GM19035 (cell line): ENCODE measurements around the gene TAAR1.
"Not testable (repeated sequence)": the region's sequence is repeated elsewhere in the genome, so short reads cannot be mapped to it uniquely, and the experiment has no call there.

Experiments
- ATAC-seq: cut with Tn5 transposase; IDR thresholded peaks from one replicate; pipeline ENCODE4 v1.9.1; 2021; ENCODE audit not compliant: unreplicated experiment

TAAR1 gene, protein sequence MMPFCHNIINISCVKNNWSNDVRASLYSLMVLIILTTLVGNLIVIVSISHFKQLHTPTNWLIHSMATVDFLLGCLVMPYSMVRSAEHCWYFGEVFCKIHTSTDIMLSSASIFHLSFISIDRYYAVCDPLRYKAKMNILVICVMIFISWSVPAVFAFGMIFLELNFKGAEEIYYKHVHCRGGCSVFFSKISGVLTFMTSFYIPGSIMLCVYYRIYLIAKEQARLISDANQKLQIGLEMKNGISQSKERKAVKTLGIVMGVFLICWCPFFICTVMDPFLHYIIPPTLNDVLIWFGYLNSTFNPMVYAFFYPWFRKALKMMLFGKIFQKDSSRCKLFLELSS

DNA sequence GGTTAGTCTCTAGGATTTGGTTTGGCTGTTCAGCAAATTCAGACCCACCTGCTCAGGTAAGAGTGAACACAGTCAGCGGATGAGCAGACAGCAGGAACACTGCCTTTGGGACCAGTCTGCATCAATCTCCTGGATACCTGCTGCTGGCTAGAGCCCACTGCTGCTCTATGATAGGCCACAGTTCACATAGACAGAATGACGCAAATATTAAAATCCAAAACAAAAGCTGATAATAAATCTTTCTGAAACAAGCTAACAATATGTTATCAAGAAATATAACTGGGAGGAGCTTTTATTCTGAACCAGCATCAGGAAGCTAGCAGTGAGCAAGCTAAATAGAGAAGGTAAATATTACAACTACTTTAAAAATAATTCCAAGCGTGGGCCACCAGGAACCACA, at the start of gene TAAR1:
Gene TAAR1, minus strand, starts transcription at position 101 of the 400 bp plus-strand sequence. CDS start 13,179 bp downstream, outside the sequence.
- no peak for ATAC-seq

DNA sequence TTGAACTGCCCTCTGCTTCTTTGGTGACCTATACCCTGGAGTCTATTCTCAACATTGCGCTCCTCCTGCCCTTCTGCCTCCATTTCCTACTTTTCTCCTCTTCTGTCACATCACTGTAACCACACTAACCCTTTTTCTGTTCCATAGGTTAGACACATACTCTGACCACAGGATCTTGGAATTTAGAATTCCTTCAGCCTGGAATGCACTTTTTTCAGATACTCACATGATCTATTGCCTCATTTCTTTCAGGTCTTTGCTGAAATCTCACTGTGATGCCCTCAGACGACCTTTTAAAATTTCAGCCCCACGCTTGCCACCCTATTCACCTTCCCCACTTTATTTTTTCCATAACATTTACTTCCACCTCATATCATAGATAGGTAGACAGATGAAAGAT, 49.8 kb upstream of the TAAR1 start:
- ATAC-seq: no peak

DNA sequence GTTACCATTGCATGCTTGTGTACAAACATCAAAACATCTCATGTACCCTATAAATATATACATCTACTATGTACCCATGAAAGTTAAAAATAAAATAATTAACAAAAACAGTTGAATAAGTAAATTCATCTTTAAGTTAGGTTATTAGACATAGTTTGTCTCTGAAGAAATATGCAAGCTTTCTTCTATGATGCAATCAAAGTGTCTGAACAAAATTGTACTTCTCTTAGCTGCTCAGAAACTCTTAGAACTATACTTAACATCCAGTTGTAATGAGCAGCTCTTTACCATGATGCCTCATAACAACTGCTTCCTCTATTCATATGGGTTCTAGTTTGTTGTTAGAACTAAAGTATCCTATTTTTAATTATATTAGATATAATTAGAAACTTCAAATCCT, 49.0 kb upstream of the TAAR1 start:
- no peak for ATAC-seq

DNA sequence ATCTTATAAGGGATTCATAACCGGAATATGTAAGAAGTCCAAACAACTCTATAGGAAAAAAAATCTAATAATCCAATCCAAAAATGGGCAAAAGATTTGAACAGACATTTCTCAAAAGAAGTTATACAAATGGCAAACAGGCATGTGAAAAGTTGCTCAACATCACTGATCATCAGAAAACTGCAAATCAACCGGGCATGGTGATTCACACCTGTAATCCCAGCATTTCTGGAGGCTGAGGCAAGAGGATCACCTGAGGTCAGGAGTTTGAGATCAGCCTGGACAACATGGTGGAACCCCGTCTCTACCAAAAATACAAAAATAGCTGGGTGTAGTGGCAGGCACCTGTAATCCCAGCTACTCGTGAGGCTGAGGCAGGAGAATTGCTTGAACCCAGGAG, 47.8 kb upstream of the TAAR1 start:
- ATAC-seq: not testable (repeated sequence)

DNA sequence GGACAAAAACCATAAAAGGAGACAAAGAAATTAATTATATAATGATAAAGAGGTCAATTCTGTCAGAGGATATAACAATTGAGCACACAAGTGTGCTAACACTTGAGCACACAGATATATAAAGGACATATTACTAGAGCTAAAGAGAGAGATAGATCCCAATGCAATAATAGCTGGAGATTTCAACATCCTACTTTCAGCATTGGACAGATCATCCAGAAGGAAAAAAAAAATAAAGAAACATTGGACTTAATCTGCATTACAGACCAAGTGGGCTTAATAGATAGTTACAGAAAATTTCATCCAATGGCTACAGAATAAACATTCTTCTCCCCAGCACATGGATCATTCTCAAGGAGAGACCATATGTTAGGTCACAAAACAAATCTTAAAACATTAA, 45.0 kb upstream of the TAAR1 start:
- ATAC-seq: no peak

DNA sequence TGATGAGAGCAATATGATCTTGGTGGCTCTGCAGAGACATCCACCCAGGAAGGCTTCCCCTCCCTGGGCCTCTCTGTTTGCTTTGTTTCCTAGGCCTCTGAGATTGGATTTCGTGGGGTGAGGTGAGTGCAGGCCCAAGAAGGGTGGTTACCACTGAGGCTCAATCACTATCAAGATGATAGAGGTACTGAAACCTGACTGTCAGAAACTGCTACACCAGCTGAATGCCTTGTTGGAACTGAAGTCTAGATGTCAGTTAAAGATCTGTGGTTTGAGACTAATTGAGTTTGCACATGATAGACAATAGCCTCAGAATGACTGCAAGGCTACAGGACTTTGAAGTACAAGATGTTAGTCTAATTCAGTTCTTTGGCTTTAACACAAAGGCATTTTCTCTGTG, 39.6 kb upstream of the TAAR1 start:
- ATAC-seq: no peak

DNA sequence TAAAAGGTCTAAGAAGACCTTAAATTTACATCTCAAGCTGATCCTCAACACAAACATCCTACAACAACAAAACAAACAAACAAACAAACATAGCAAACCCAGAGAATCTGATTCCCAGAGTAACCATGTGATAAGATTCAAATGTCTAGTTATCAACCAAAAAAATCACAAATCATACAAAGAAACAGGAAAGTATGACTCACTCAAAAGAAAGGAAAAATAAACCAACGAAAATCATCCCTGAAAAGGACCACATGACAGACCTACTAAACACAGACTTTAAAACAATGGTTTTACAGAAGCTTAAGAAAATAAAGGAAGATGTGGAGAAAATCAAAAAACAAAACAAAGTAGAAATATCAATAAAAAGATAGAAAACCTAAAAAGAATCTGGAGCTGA, 36.8 kb upstream of the TAAR1 start:
- no peak for ATAC-seq

DNA sequence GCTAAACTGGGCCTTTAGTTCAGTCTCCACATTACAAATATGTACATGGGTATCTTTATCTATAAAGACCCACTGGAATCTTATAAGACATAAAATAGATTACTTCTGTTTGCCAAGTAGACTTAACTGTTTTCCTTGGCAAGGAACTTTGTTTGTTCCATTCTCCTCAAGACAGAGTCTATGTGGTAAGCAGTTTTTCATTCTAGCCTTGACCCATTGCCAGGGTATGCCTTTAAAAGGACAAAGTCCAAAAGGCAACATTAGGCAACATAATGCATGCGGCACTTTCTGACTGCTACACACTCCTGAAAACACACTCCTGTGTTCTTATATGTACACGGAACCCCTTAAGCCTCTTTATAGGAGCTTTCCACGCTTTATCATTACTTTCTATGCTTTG, 34.5 kb upstream of the TAAR1 start:
- ATAC-seq: no peak

DNA sequence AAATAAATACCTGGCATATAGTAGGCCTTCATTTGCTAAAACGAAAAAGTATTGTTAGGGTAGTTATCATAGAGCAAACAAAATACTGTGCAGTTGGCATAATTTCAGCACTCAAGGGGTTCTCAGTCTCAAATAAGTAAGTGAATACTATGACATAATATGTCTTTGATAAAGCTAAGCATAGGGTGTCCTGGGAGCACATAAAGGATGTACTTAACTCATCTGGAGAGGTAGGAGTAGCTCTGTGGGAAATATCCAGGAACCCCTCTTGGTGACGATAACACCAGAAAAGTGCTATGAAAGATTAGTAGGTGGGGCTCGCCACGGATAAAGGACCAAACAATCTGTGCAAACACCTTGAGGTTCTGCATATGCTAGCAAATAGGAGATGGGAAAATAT, 31.7 kb upstream of the TAAR1 start:
- ATAC-seq: no peak

DNA sequence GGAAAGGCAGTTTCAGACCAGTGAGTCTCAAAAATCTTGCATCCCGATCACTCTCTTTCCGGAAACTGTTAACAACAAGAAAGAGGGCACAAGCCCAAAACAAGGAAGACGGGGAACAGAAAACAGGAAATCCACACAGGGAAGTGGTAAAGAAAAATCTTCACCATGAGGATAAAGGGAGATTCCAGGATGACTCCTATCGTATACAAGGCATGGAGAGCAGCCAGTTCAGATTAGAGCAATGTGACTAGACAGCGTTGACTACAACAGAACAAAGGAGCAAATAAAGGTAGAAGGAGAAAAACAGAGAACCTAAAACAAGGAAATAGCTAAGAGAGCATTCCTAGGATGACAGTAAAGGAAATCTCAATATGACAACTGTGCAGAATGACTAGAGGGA, 28.3 kb upstream of the TAAR1 start:
- no peak for ATAC-seq

DNA sequence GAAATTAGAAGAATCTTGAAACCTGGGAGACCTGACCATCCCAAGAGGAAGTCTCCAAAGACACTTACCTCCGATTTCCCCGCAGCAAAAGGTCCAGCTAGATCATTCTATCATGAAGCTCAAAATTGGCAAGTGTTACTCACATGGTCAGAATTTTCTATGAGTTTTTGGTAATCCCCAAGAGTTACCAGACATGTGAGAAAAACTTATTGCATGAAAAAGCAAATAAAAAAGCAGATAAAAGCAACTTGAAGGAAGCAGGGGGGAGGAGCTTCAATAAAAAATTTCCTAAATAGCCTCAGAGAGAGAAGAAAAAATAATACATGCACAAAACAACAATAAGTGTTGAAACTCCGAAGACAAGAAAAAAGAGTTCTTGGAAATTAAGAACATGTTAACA, 27.5 kb upstream of the TAAR1 start:
- ATAC-seq: no peak

DNA sequence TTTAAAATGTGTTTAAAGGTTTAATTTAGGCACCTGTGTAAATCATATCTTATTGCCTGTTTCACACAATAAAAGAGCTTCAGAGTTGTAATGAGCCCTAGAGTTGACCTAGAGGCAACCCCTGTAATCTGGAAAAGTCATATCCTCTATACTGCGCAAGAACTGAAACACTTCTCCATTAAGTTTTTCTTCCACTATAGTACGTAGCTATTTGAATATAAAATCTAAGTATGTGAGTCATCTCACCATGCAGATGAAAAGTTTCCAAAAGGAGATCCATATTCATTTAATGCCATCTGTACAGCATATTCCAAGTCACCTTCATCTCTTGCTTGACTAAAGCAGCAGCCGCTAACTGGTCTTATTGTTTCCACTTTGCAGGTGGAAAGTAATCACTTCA, 26.0 kb upstream of the TAAR1 start:
- ATAC-seq: no peak

DNA sequence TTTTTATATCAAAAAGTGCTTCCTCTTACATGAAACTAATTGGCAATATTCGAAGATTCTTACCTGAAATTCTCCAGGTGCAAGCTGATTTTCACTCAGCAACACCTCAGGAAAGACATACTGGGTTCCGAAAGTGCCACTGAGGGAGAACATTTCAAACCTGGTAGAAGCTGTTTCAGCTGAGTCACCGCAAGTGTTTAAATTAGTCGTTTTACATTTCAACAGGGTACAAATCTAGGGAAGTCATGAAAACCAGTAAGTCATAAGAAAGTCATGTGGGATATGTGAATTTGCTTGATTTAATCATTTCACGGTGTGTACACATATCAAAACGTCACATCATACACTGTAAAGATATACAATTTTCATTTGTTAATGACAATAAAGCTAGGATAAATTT, 25.3 kb upstream of the TAAR1 start:
- ATAC-seq: no peak

DNA sequence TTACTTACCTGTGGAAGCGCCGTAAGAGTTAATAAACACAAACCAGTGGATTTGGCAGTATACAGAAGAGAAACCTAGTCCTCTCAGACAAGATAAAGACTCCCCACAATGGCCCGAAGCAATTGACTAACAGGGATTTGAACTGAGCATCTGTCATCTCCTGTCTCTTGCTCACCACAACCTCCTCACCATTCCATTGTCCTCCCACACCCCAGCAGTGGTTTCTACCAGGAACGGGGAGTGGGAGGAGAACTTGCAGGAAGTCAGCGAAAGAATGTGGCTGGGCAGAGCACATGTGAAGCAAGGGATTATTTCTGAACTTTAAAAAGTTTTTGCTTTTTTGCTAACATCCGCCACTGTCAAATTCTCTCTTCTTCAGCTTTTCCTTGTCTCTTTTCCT, 24.6 kb upstream of the TAAR1 start:
- no peak for ATAC-seq

DNA sequence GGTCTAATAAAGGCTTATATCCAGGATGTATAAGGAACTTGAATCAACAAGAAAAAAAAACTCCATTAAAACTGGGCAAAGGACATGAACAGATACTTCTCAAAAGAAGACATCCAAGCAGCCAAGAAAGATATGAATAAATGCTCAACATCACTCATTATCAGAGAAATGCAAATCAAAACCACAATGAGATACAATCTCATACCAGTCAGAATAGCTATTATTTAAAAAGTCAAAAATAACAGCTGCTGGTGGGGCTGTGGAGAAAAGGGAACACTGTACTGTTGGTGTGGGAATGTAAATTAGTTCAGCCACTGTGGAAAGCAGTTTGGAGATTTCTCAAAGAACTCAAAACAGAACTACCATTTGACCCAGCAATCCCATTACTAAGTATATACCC, 20.1 kb upstream of the TAAR1 start:
- not testable (repeated sequence) for ATAC-seq

DNA sequence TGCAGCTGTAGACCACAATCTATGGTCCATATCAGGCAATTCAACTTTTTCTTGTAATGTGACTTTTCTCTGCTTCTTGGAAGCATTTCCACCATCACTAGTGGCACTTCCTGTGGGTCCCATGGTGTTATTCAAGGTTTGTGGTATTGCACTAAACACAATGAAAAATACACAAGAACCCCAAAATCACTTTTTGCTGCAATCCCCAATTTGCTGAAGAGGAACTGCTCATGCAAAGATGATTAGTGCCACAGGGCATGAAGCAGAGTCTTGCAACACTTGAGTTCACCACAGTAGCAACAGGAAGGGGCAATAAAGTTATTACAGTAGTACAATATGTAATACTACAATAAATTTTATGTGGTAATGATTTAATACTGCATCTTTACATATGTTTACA, 16.8 kb upstream of the TAAR1 start:
- ATAC-seq: no peak

DNA sequence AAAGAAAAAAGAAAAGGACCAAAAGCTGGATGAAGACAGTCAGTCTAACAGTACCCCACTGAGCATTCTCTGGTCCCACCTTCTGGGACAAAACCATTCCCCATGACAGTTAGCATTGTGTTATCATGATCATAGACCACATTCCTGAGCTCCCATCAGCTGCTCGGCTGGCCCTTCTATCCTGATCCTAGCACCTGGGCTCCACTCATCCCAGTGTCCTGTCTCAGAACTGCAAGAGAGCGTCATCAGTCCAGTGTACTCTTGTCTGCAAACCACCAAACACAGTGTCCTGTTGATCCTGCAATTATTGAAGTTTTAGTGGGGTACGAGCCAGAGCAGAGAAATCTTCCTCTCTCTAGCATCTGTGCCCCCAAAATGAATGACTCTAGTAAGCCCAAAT, 16.0 kb upstream of the TAAR1 start:
- ATAC-seq: no peak

DNA sequence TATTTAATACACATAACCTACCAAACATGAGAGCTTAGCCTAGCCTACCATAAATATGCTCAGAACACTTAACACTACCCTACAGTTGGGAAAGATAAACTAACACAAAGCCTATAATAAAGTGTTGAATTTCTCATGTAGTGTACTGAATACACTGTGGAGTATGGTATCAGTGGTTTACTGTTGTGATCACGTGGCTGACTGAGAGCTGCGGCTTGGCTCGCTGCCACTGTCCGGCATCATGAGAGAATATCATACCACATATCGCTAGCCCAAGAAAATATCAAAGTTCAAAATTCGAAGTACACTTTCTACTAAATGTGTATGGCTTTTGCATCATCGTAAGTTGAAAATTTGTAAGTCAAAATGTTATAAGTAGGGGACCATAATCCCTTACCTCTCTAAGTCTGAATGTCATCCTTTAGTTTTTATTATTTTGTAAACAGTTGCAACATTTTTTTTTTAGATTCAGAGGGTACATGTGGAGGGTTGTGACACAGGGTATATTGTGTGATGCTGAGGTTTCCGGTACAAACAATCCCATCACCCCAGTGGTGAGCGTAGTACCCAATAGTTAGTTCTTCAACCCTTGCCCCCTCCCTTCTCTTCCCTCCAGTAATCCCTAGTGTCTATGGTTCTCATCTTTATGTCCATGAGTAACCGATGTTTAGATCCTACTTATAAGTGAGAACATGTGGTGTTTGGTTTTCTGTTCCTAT, 14.6 kb upstream of the TAAR1 start:
- no peak for ATAC-seq

DNA sequence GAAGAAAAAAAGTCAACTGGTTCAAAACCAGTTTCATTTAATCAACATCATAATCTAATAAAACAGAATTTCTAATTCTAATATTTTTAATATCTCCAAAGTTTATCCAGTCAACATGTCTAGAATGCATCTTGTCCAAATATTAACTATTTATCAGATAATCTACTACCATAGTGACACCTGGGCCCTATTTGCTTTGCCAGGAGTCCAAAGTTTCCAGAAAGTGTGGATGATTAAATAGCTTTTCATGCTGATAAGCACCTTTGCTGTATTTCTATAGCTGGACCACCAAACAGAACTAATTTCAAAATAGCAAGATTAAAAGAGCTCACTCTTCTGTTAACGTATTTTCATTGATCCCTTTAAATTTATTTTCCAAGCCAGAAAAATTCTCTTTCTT, 12.3 kb upstream of the TAAR1 start:
- no peak for ATAC-seq

DNA sequence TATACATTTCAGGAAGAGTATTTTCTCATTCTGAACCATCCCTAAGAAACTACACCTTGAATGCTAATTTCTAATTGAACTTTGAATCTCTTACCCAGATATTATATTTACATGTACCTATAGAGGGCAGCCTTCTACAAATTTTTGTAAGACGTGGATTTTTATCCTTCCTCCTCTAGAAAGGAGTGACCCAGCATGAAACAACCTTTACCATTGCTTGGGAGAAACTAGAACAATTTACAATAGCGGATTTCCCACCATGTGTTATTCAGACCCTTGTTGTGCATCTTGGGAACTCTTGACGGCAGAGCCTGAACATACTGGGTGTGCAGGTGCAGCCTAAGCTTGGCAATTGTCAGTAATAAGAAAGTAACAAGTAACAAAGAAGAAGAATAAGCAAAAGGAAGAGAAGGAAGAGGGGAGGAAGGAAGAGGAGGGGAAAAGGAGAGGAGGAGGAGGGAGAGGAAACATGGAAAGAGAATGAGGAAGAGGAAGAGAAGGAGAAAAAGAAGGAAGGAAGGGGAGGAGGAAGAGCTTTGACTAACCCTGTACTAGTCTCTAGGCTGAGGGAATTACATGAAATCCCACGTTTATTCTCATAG, 10.8 kb upstream of the TAAR1 start:
- ATAC-seq: peak; percentile 72

DNA sequence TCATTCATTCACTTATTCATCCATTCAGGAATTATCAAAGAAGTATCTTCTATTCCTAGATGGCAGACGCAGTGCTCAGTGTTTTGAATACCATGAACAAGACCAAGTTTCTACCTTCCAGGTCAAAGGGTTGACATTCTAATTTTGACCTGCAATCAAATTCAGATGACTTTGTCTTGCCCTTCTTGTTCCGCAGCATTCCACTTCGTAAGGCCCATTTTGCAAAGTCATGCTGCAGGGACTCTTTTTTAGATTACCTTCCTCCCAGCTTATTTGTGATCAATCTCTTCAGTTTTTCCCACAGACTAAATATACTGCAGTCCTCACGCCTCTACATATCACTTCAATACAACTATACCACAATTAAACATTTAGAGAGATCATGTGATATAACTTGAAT, 7.1 kb upstream of the TAAR1 start:
- no peak for ATAC-seq

DNA sequence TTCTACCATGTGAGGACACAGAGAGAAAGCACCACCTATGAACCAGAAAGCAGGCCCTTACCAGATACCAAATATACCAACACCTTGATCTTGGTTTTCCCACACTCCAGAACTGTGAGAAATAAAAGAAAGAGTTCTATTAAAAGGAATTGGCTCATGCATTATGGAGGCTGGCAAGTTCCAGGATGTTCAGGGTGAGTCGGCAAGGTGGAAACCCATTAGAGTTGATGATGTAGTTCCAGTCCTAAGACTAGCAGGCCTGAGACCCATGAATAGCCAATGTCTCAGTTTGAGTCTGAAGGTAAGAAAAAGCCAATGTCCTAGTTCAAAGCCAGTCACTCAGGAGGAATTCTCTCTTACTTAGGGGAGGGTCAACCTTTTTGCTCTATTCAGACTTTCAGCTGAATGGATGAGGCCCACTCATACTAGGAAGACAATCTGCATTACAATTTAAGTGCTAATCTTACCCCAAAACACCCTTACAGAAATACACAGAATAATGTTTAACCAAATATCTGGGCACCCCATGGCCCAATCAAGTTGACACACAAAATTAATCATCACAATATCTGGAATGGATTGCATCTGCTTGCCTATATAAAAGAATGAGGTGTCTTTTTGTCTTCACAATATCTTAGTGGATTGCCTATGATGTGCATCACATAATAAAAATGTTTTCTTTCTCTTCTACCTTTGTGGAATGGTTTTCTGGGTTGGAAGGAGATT, 5.5 kb upstream of the TAAR1 start:
- no peak for ATAC-seq
